Muscle layer of duodenum (tissue), 2 donors: ENCODE results near the gene DAZAP2.
A peak's percentile ranks its signal among the peaks of the same experiment; 100 is the strongest.

Experiments
- H3K27ac ChIP-seq: one replicate; pipeline ENCODE4 v1.7.0; 2013; ENCODE audit warnings: mild to moderate bottlenecking, low read length
- H3K27me3 ChIP-seq: one replicate; pipeline ENCODE4 v1.7.0; 2013; ENCODE audit warnings: low read depth, mild to moderate bottlenecking, control low read depth, low read length
- H3K36me3 ChIP-seq, 2 donors: one replicate each; pipeline ENCODE4 v1.7.0; 2013; ENCODE audit warnings: low read length in 2 of 2, control low read depth in 1 of 2, mild to moderate bottlenecking in 1 of 2; ENCODE audit not compliant: insufficient read depth in 2 of 2, control insufficient read depth in 1 of 2
- H3K4me1 ChIP-seq, 2 donors: one replicate each; pipeline ENCODE4 v1.7.0; 2013; ENCODE audit warnings: low read length in 2 of 2, mild to moderate bottlenecking in 2 of 2, control low read depth in 1 of 2, moderate library complexity in 1 of 2; ENCODE audit not compliant: insufficient read depth in 2 of 2, control insufficient read depth in 1 of 2
- H3K4me3 ChIP-seq, 2 donors: one replicate each; pipeline ENCODE4 v1.7.0; 2013; ENCODE audit warnings: low read length in 2 of 2, low read depth in 1 of 2, mild to moderate bottlenecking in 1 of 2
- H3K9me3 ChIP-seq, 2 donors: one replicate each; pipeline ENCODE4 v1.7.0; 2013; ENCODE audit warnings: low read length in 2 of 2, control low read depth in 1 of 2, mild to moderate bottlenecking in 1 of 2; ENCODE audit not compliant: control insufficient read depth in 1 of 2
- donor health status: healthy.

DAZAP2 gene, protein sequence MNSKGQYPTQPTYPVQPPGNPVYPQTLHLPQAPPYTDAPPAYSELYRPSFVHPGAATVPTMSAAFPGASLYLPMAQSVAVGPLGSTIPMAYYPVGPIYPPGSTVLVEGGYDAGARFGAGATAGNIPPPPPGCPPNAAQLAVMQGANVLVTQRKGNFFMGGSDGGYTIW

DNA sequence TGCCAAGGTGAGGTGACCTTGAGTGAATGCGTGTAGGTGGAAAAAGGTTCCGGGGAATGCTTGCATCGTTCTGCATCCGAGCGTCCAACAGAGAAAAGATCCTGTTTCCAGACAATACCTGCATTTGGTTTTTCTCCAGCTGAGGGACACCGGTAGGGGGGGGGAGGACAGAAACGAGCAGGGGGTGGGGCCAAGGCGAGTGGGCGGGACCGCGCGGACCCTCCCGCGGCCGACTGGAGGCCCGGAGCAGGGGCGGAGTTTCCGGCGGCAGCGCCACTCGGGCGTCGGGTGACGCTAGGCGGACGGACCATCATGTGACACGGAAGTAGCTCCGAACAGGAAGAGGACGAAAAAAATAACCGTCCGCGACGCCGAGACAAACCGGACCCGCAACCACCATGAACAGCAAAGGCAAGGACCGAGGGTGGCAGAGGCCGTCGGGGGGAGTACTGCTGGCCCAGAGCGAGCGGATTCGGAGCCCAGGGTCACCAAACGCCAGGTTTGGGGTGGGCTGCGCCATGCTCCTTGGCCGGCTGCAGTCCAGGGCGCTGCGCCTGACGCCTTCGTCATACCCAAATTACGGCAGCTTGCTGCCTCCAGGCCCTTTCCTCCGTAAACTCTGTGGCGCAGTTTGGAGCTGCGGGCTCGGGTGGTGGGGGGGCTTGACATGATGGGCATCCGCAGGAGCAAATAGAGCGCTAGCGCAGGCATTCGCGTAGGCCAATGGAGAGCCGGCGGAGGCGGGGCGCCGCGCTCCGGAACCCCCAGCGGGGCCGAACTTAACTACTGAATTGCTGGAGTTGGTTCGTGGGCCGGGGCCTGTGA lies at the start of gene DAZAP2:
DAZAP2 (plus strand) TSS at position 317 of the 825 bp plus-strand sequence; CDS start at position 399, 82 bp downstream.
- Histone ChIP-seq H3K4me3 (peak within 1 kb of the TSS; percentile 90 to 95), H3K4me1 (peaks cover 9 to 30% of the 10 kb centered on the region in 2 donors), H3K36me3 (peaks cover 28 to 32% of the 10 kb centered on the region in 2 donors)

GRCh38 chr12:51189790-51190355 lies 48.8 kb upstream of the DAZAP2 start:
- Histone ChIP-seq H3K4me1 (no peaks in the 10 kb centered on the region), H3K9me3 (no peaks in the 10 kb centered on the region), H3K4me3 (no peak overlapping the region), H3K27me3 (no peaks in the 10 kb centered on the region), H3K27ac (no peak overlapping the region), H3K36me3 (peaks cover 0 to 35% of the 10 kb centered on the region in 2 donors)

More for the DNA sequence above, at the start of gene DAZAP2:
- Histone ChIP-seq H3K27ac (peak within 1 kb of the TSS; percentile 100), H3K9me3 (no peaks in the 10 kb centered on the region), H3K27me3 (no peaks in the 10 kb centered on the region)

DNA sequence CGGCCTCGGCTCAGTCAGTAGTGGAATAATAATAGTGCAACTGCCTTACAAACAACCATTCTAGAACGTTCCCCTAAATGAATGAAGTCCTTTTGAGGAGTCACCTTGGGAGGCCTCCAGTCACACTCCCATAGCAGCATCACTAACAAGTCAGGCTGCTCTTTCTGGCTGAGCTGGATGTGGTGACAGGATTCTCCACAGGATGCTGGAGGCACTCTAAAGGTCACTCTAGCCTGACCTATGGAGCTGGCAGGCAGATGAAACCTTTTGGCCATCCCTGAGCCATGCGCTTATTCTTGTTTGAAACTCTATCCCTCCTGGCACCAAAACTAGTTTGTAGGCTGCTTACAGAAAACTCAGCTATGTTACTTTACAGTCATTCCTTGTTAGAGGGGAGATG lies 47.8 kb upstream of the DAZAP2 start:
- Histone ChIP-seq H3K27me3 (no peaks in the 10 kb centered on the region), H3K27ac (no peak overlapping the region), H3K4me3 (no peak overlapping the region), H3K4me1 (no peaks in the 10 kb centered on the region), H3K9me3 (no peaks in the 10 kb centered on the region), H3K36me3 (peaks cover 0 to 37% of the 10 kb centered on the region in 2 donors)

DNA sequence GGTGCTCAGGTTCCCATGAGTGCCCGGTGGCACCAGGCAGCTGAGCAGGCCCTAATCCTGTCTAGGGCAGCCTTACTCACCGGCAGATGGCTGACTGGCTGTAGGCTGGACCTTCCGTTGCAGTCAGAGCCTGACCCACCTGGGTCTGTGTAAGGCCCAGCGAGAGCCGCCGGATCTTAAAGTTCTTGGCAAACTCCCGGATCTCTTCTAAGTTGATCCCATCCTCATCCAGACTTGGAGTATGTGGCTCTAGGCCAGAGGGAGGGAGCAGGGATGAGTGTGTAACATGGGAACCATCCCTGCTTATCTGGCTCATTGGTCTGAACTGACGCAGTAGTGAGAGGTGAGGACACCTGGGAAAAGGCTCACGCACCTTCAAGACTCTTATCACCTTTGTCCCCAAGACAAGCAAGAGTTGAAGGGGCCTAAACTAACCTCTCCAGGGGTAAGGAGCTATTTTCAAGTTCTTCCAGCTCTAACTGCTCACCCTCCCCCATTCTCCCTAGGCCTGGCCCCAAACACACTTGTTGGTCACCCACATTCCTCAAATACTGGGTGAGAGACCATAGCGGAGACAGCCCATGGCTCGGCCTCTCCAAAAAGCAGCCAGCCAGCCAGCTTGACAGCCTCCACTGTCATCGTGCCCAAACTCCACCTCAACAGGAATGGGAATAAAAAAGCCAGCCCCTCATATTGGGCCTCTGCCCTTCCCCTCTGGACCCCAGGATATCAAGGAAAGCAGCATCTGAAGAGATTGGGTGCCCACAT lies 46.9 kb upstream of the DAZAP2 start:
- H3K36me3 ChIP-seq, result peaks cover 0 to 37% of the 10 kb centered on the region in 2 donors
- no peak overlapping the region for H3K27ac ChIP-seq
- no peaks in the 10 kb centered on the region for H3K4me1 ChIP-seq

DNA sequence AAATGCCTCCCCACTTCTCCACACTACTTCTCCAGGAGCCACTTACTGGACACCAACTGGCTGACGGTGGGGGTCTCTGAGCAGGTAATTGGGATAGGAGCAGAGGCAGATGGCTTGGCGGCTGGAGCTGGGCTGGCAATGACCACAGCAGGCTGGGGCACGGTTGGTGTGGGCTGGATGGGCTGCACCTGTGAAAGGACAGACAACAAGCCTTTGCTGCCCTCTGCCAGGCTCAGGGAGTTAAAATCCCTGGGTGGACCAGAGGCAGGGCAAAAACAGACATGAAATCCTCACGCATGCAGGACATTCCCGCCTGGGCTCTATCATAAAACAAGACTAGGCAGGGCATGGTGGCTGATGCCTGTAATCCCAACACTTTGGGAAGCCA lies 46.3 kb upstream of the DAZAP2 start:
- no peaks in the 10 kb centered on the region for H3K4me1 ChIP-seq
- no peak overlapping the region for H3K4me3 ChIP-seq
- no peaks in the 10 kb centered on the region for H3K27me3 ChIP-seq
- peaks cover 0 to 39% of the 10 kb centered on the region in 2 donors for H3K36me3 ChIP-seq
- H3K27ac ChIP-seq, result no peak overlapping the region
- no peaks in the 10 kb centered on the region for H3K9me3 ChIP-seq

More for the DNA sequence above, 46.9 kb upstream of the DAZAP2 start:
- Histone ChIP-seq H3K9me3 (no peaks in the 10 kb centered on the region), H3K4me3 (no peak overlapping the region), H3K27me3 (no peaks in the 10 kb centered on the region)

- no peak overlapping the region for H3K27ac ChIP-seq
- H3K4me3 ChIP-seq, result no peak overlapping the region
- H3K27me3 ChIP-seq, result no peaks in the 10 kb centered on the region
- H3K9me3 ChIP-seq, result no peaks in the 10 kb centered on the region
- no peaks in the 10 kb centered on the region for H3K4me1 ChIP-seq
- H3K36me3 ChIP-seq, result peaks cover 0 to 31% of the 10 kb centered on the region in 2 donors
Measured at GRCh38 chr12:51195841-51196240, 42.8 kb upstream of the DAZAP2 start.

DNA sequence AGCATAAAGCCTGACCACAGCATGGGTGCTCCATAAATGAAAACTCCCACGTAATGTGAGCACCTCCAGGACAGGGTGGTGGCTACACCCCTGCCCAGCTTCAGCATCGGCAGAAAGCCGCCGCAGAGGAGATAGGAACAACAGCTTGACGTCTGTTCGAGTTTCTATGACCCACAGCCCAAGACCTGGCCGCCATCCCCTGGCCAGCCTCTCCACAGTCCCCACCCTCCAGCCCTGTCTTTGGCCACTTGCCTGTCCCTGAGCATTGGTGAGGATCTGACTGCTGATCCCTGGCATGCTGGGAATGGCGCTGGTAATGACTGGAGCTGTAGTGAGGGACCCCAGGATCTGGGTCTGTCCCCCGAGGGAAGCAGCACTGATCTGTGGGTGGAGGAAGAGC lies 42.1 kb upstream of the DAZAP2 start:
- no peaks in the 10 kb centered on the region for H3K9me3 ChIP-seq
- H3K4me3 ChIP-seq, result no peak overlapping the region
- no peak overlapping the region for H3K27ac ChIP-seq
- H3K27me3 ChIP-seq, result no peaks in the 10 kb centered on the region
- no peaks in the 10 kb centered on the region for H3K4me1 ChIP-seq
- H3K36me3 ChIP-seq, result peaks cover 0 to 24% of the 10 kb centered on the region in 2 donors

GRCh38 chr12:51197736-51198567 lies 40.7 kb upstream of the DAZAP2 start:
- H3K36me3 ChIP-seq, result peaks cover 0 to 21% of the 10 kb centered on the region in 2 donors
- no peak overlapping the region for H3K27ac ChIP-seq
- no peaks in the 10 kb centered on the region for H3K9me3 ChIP-seq

DNA sequence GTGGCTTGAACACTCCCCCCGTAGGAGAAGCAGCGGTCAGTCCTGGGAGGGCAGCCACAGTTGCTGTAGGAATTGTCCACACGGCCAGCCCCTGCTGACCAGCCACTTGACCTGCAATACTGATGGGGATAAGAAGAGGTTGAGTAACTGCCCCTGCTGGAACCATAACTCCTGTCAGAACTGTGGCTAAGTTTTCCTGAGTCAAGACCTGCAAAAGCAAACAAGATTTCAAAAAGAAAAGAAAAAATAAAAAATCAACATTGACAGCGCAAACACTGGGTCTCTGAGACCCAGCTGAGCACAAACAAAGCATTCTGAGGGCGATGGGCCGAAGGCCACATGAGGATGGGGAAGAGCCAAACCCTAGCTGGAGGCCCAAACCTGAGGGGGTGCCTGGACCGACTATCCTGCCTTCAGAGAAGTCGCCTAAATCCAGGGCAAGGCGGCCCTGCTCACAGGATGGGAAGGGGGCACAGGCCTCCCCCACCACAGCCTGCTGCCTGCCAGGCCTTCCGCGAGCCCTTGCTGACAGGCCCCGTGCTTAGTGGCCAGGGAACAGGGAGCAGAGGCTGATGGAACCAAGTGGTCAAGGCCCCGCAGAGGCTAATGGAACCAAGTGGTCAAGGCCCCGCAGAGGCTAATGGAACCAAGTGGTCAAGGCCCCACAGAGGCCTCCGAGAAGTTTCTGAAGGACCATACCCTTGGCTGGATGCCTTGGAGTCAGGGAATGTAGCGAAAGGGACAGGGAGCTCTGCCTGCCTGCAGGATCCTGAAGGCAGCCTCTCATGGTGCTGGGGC lies 39.9 kb upstream of the DAZAP2 start:
- H3K27ac ChIP-seq, result no peak overlapping the region
- no peak overlapping the region for H3K4me3 ChIP-seq
- H3K27me3 ChIP-seq, result no peaks in the 10 kb centered on the region
- H3K4me1 ChIP-seq, result no peaks in the 10 kb centered on the region
- no peaks in the 10 kb centered on the region for H3K9me3 ChIP-seq
- H3K36me3 ChIP-seq, result peaks cover 0 to 24% of the 10 kb centered on the region in 2 donors

More at GRCh38 chr12:51197736-51198567, 40.7 kb upstream of the DAZAP2 start:
- no peaks in the 10 kb centered on the region for H3K4me1 ChIP-seq
- no peaks in the 10 kb centered on the region for H3K27me3 ChIP-seq
- no peak overlapping the region for H3K4me3 ChIP-seq

- no peak overlapping the region for H3K27ac ChIP-seq
- H3K9me3 ChIP-seq, result no peaks in the 10 kb centered on the region
- H3K36me3 ChIP-seq, result peaks cover 0 to 24% of the 10 kb centered on the region in 2 donors
- no peak overlapping the region for H3K4me3 ChIP-seq
- no peaks in the 10 kb centered on the region for H3K4me1 ChIP-seq
- H3K27me3 ChIP-seq, result no peaks in the 10 kb centered on the region
Measured at GRCh38 chr12:51199366-51199945, 39.2 kb upstream of the DAZAP2 start.
